H1 (cell line): ENCODE data around the gene LRPAP1.

Experiments used
- CBX8 ChIP-seq: fragments of 300-800, 300-1000 bp; sonication (generic); IDR thresholded peaks from 2 replicates; pipeline ENCODE4 v1.7.1; 2016; ENCODE audit warnings: low read depth, low read length, borderline replicate concordance
- CEBPB ChIP-seq: IDR thresholded peaks from 2 replicates; pipeline ENCODE4 v1.6.1; 2012; ENCODE audit warnings: low read depth, low read length
- EP300 ChIP-seq, 2 experiments: IDR thresholded peaks; 1 replicate in 1 of 2; 2 replicates in 1 of 2; pipeline ENCODE4 v1.6.1; 2011 to 2012; ENCODE audit warnings: low read depth in 2 of 2, low read length in 2 of 2, mild to moderate bottlenecking in 2 of 2, borderline replicate concordance in 1 of 2, inconsistent platforms in 1 of 2, moderate library complexity in 1 of 2
- GABPA ChIP-seq: IDR thresholded peaks from 2 replicates; pipeline ENCODE4 v1.6.1; 2011; ENCODE audit warnings: mild to moderate bottlenecking, low read length, moderate library complexity, borderline replicate concordance; ENCODE audit not compliant: insufficient read depth
- HDAC2 ChIP-seq, 2 experiments: fragments of 300-600 bp in 1 of 2; sonication (generic) in 1 of 2; IDR thresholded peaks; 2 replicates each; pipeline ENCODE4 v1.6.1; 2011 to 2012; ENCODE audit warnings: low read depth in 2 of 2, low read length in 2 of 2, mild to moderate bottlenecking in 2 of 2, moderate library complexity in 2 of 2, borderline replicate concordance in 1 of 2, inconsistent platforms in 1 of 2
- MAFK ChIP-seq: IDR thresholded peaks from 2 replicates; pipeline ENCODE4 v1.6.1; 2012; ENCODE audit warnings: low read depth, mild to moderate bottlenecking, improper control_type of control experiment, low read length
- POLR2A ChIP-seq, 2 experiments: IDR thresholded peaks; 1 replicate in 1 of 2; 2 replicates in 1 of 2; pipeline ENCODE4 v1.6.1; 2011; ENCODE audit warnings: low read depth in 2 of 2, low read length in 2 of 2, mild to moderate bottlenecking in 2 of 2; ENCODE audit errors: control extremely low read depth in 1 of 2
- POLR2AphosphoS5 ChIP-seq: IDR thresholded peaks from 2 replicates; pipeline ENCODE4 v1.6.1; 2011; ENCODE audit warnings: low read depth, low read length
- RAD21 ChIP-seq, 2 experiments: IDR thresholded peaks in 1 of 2; conservative IDR thresholded peaks in 1 of 2; 2 replicates each; pipeline ENCODE4 v1.6.1; 2011; ENCODE audit warnings: low read depth in 2 of 2, low read length in 2 of 2, improper control_type of control experiment in 1 of 2, inconsistent platforms in 1 of 2, mild to moderate bottlenecking in 1 of 2, moderate library complexity in 1 of 2
- SIN3A ChIP-seq, 2 experiments: IDR thresholded peaks in 1 of 2; conservative IDR thresholded peaks in 1 of 2; 2 replicates each; pipeline ENCODE4 v1.6.1; 2011 to 2012; ENCODE audit warnings: low read length in 2 of 2, improper control_type of control experiment in 1 of 2, low read depth in 1 of 2, mild to moderate bottlenecking in 1 of 2
- YY1 ChIP-seq: IDR thresholded peaks from 2 replicates; pipeline ENCODE4 v1.6.1; 2011; ENCODE audit warnings: low read depth, mild to moderate bottlenecking, low read length
- TF ChIP-seq, protein P1 (sequence below), 3 experiments: IDR thresholded peaks; 1 replicate in 2 of 3; 2 replicates in 1 of 3; pipeline versions ENCODE4 v1.5.1 to v1.6.1; 2011; ENCODE audit warnings: low read length in 3 of 3, mild to moderate bottlenecking in 3 of 3, inconsistent platforms in 2 of 3, low read depth in 1 of 3, moderate library complexity in 1 of 3; ENCODE audit not compliant: insufficient read depth in 1 of 3; ENCODE audit errors: control extremely low read depth in 1 of 3
- TF ChIP-seq, protein P2 (sequence below): IDR thresholded peaks from 2 replicates; pipeline ENCODE4 v1.6.1; 2012; ENCODE audit warnings: inconsistent platforms

DNA sequence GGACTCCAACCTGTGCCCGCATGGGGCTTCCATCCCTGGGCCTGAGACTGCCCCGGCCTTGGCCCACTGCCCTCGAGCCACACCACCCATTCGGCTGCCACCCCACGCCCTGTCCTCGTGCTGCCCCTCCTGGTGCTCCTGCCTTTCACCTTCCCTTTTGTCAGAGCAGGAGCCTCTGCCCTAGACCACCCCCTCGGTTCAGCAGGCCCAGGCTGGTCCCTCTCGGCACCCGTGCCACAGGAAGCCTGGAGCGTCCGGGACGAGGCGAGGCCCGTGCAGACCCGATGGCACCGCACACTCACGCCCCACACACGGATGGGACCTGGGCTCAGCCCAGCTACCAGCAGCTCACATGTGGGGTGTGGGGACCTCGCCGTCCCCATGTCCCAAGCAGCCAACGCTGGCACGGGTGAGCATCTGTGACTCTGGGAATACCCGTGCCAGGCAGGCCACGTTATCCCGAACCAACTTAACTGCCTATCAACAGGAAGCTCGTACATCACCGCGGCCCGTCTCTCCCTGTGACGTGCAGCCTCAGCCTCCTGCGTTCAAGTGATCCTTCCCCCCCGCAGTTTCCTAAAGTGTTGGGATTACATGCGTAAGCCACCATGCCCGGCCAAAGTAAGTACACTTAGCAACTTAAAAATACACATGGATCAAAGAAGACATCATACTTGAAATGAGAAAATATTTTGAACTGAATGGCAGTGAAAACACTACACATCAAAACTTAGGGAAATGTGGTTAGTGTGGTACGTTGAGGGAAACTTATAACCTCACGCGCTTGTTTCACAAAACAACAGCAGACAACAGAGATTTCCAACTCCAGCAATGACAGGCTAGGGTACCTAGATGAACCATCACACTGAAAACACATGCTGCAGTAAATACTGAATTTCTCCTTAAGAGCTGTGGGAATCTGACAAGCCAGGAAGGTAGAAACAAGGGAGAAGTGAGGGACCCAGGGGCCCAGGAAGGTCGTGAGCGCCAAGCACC is 29.0 kb downstream of the LRPAP1 start:
- TF ChIP-seq, protein P1, sequence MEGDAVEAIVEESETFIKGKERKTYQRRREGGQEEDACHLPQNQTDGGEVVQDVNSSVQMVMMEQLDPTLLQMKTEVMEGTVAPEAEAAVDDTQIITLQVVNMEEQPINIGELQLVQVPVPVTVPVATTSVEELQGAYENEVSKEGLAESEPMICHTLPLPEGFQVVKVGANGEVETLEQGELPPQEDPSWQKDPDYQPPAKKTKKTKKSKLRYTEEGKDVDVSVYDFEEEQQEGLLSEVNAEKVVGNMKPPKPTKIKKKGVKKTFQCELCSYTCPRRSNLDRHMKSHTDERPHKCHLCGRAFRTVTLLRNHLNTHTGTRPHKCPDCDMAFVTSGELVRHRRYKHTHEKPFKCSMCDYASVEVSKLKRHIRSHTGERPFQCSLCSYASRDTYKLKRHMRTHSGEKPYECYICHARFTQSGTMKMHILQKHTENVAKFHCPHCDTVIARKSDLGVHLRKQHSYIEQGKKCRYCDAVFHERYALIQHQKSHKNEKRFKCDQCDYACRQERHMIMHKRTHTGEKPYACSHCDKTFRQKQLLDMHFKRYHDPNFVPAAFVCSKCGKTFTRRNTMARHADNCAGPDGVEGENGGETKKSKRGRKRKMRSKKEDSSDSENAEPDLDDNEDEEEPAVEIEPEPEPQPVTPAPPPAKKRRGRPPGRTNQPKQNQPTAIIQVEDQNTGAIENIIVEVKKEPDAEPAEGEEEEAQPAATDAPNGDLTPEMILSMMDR (IDR thresholded peaks at IDR 0.05; ENCODE audit: control extremely low read depth in 1 of 3, insufficient read depth in 1 of 3, low read depth in 1 of 3, low read length in 3 of 3), result no peak
- TF ChIP-seq, protein P2, sequence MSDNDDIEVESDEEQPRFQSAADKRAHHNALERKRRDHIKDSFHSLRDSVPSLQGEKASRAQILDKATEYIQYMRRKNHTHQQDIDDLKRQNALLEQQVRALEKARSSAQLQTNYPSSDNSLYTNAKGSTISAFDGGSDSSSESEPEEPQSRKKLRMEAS, result no peak
- TF ChIP-seq POLR2A (IDR thresholded peaks at IDR 0.05; ENCODE audit: control extremely low read depth in 1 of 2, low read depth in 2 of 2, low read length in 2 of 2) (no peak), POLR2AphosphoS5 (no peak), RAD21 (IDR thresholded peaks at IDR 0.05 in 1 of 2, conservative IDR thresholded peaks at IDR 0.05 in 1 of 2; ENCODE audit: low read depth in 2 of 2, low read length in 2 of 2) (no peak), GABPA (no peak), EP300 (IDR thresholded peaks at IDR 0.05; ENCODE audit: borderline replicate concordance in 1 of 2, low read depth in 2 of 2, low read length in 2 of 2) (no peak), CBX8 (no peak), HDAC2 (IDR thresholded peaks at IDR 0.05; ENCODE audit: borderline replicate concordance in 1 of 2, low read depth in 2 of 2, low read length in 2 of 2) (no peak), YY1 (no peak), MAFK (no peak), SIN3A (conservative IDR thresholded peaks at IDR 0.05 in 1 of 2, IDR thresholded peaks at IDR 0.05 in 1 of 2; ENCODE audit: low read depth in 1 of 2, low read length in 2 of 2) (no peak), CEBPB (no peak)
